HG02610 (cell line): ENCODE measurements around the gene EPAS1.

ENCODE experiments used
- ATAC-seq: cut with Tn5 transposase; IDR thresholded peaks from one replicate; pipeline ENCODE4 v1.9.1; 2021; ENCODE audit warnings: mild to moderate bottlenecking, moderate library complexity; ENCODE audit not compliant: unreplicated experiment

Gene EPAS1

DNA sequence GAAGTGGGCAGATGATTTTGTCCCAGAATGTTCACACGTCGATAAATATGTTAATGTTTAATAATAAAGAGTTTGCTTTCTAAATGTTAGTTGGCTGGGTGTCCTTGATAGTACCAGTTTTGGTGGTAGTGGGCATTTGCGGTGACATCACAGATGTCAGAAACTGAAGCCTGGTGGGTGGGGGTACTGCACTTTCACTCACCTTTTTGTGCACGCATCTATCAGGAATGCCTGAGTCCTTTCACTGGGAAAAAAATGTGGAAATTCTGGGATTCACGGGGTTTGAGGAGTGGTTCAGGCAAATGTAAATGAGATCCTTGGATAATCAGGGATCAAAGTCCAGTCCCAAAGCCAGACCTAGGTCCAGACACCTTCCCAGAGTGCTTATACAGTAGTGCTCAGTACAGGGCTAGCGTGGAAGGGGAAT, 3.2 kb downstream of the EPAS1 start:
- ATAC-seq = no peak

DNA sequence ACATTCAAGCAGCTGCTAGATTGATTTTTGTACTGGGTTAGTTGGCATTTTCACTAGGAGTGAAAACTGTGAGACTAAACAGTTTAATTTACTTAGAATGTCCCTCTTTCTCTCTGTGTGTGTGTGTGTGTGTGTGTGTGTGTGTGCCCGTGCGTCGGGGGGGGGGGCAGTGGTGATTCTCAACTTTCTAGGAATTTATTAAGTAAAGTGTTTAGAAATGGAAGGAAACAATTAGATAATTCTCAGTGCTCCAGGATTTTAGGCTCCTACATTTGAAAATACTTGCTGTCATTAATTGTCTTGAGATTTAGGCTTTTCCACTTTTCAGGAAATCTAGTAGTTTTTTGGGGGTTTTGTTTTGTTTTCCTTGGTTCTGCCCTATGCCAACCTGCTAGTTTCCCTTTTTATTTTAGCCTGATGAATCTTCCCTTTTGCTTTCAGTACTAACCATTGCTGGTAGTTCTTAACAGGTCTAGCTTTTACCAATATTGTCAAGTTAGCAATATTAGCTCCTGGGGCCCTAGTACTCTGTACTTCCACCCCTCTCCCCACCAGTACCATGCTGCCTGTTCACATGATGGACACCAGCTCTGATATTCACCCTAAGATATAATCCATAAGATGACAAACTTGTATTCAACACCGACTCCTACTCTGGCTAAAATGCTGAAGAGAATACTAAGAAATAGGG, 4.9 kb downstream of the EPAS1 start:
- no peak for ATAC-seq

- no peak for ATAC-seq
These were observed 6.0 kb downstream of the EPAS1 start for GRCh38 chr2:46303233-46303632.

DNA sequence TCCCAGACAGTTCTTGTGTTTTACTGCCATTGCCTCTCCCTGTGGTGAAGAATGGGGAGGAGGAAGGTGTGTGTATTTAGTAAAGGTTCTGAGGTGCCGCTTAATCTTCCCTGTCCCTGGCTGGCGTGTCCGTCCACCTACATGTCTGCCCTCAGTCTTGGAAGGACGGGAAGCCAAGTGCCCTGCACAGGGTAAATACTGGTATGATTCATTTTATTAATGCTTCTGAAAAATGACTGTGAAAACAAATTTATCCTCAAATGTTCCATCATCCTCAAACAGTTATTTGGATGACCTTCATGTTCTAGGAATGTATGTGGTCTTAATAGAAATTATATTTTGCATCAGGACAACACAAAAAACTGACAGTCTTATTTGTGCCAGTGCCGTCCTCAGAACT, 6.6 kb downstream of the EPAS1 start:
- ATAC-seq = no peak

GRCh38 chr2:46304635-46305034, 7.4 kb downstream of the EPAS1 start:
- no peak for ATAC-seq

DNA sequence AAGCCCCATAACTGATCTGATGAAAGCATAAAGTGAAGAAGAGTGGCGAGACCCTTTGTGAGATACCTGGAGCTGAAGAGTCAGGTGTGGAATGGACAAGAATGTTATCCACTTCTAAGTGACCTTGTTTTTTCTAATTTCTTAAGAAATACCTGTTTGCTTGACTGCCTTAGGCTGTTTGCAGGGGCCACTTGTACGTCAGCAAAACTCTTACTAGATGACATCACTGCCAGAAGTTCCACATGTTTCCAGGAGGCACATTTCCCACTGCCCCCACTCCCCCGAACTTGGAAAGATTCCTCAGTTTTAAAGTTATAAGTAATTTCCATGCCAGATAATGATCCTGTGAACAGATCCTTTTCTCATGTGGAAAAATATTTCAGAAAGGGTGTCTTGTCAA, 8.0 kb downstream of the EPAS1 start:
- no peak for ATAC-seq

GRCh38 chr2:46305767-46306166, 8.6 kb downstream of the EPAS1 start:
- no peak for ATAC-seq

DNA sequence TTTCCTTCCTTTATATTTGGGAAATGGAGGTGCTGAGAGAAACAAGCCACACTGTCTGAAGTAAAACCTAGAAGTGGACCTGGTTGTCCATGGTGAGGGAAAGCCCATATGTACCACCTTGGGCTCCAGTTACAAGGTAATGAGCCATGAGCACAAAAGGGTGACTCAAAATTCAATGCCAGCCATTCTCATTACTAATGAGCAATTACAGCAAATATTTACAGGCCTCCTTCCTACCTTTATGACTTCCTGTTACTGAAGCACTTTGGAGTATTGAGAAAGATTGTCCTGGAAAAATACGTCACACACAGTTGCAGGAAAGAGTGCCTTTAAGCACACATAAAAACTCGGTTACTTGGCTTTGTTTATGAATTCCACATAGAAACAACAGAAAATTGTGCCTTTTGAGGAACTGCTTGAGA, 9.1 kb downstream of the EPAS1 start:
- no peak for ATAC-seq

DNA sequence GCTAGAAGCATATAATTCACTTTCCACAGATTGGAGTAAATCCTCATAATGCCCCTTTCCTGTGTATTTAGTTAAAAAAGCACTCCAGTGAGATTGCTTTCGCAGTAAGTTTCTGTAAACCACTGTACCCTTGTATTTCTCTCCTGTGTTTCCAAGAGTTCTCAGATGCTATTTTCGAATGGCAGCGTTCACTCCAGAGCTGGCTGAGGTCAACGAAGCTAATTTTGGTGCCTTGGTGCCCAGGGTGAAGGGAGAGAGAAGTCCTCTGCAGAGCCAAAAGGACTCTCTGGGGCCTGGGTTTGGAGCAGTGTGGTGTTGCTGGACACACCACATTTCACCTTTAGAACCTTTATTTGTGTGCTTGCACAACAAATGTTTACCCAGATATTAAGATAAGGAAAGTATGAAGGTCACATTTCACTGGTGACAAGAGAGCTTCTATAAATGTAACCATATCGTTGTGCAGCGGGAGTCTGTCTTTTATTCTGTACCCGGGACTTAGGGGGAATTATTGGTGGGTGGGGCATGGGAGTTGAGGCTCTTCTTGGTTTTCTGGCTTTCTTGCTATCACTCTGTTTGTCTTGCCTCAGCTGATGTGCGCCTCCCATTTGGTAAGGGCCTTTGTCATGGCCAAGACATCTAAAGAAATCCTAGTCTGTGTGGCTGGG, 9.9 kb downstream of the EPAS1 start:
- ATAC-seq = no peak

GRCh38 chr2:46308081-46308480, 10.9 kb downstream of the EPAS1 start:
- no peak for ATAC-seq

DNA sequence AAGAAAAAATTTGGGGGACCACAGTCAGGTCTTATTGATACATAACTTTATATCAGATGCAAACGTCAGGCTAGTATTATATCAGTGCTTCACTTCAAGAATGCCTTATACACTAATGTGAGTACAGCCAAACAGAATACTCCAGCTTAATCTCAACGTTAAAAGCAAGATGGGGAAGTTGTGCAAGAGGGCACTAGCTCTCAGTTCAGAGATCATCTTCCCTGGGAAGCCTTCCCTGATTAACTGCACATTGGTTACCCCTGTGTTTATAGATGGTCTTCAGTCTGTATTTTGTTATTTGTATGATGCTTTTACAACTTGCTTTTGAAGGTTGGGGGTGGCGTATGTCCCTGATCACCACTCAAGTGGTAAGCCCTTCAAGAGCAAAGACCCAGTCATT, 11.4 kb downstream of the EPAS1 start:
- ATAC-seq = no peak

DNA sequence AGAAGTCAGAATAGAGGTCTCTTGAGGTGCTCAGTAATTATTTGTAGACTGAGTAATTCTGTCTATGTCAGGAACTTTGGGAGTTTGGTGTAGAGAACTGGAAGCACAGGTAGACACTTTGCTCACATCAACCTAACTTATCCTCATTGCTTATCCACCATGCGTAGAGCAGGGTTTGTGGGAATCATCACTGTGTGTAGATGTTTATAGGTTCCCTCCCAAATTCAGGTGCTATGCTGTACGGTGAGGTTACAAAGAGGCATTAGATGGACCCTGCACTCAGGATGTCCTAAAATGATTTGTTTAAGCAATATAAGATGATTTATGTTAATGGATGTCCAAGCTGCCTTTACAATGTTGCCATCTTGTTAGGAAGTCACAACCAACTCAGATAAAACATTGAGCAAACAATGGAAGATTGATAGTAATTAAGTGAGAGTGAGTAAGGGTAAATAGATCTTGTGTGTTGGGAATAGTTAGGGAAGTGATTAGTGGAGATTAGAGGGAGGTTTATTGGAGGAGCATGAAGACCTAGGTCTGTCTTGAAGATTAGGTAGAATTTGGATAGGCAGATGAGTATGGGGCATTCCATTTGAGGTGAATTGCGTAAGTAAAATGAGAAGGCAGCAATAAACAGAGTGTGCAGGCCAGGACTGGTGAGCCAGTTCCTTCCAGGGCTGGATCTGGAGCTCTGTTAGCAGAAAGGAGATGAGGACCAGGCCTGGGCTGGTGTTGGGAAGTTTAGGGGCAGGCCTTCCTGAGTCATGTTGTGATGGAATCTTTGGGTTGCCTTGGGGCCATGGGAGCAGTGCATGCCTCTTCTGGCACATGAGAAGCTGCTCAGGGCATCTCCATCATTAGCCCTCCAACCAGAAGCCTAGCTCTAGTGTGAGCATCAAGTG, 12.1 kb downstream of the EPAS1 start:
- ATAC-seq = no peak

- ATAC-seq = no peak
These were observed 13.2 kb downstream of the EPAS1 start for GRCh38 chr2:46310446-46310845.

- ATAC-seq = no peak
These were observed 14.5 kb downstream of the EPAS1 start for GRCh38 chr2:46311651-46312223.

- no peak for ATAC-seq
These were observed 15.9 kb downstream of the EPAS1 start for GRCh38 chr2:46313063-46313462.

- ATAC-seq = no peak
These were observed 17.0 kb downstream of the EPAS1 start for GRCh38 chr2:46314065-46314835.

DNA sequence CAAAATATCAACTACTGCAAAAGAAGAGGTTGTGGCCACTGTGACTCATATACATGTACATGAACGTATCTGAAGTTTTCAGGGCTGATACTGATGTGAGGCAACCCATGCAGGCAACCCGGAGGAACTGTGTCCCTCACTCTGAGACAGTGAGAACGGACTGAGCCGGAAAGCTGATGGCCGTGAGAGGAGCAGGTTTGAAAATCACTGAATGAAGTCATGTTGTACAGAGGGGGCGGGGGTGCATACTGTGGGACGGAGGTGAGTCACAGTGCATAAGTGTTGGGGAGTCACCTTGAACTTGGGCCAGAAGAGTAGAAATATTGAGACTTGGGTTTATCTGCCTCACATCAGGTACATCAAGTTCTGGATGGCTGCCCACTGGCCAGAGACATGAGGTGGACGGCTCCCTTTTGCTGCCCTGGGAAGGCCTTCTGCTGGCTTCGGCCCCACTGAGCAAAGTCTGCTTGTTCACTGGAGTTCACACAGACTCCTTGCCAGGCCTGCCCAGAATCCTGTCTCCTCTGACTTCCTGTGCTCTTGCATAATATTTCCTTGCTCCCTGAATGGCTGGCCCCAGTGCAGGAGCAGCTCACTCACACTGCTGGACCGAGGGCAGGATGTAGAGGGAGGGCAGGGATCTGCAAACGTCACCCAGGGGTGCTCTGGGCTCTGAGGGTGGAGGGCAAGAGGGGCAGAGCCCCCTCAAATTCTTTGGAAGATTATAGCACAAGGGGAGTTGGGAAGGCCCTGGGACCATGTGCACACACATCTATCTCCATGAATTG, 18.1 kb downstream of the EPAS1 start:
- ATAC-seq = no peak

DNA sequence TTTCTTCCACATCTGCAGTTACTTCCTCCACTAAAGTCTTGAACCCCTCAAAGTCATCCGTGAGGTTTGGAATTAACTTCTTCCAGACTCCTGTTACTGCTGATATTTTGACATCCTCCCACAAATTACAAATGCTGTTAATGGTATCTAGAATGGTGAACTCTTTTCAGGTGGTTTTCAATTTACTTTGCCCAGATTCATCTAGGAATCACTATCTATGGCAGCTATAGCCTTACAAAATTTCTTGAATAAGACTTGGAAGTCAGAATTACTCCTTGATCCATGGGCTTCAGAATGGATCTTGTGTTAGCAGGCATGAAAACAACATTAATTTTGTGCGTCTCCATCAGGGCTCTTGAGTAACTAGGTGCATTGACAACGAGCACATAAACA, 19.9 kb downstream of the EPAS1 start:
- no peak for ATAC-seq

- no peak for ATAC-seq
These were observed 21.6 kb downstream of the EPAS1 start for GRCh38 chr2:46318579-46319460.
